Measurements from ENCODE around the gene GTPBP4. TPM values are rescaled to one million over a fixed set of nuclear protein-coding genes. Genes with fewer than 3 reads are reported as not detected.

GTPBP4 gene
- total RNA-seq, 2 donors from 2014 or later, result 31.7 to 105 TPM

DNA sequence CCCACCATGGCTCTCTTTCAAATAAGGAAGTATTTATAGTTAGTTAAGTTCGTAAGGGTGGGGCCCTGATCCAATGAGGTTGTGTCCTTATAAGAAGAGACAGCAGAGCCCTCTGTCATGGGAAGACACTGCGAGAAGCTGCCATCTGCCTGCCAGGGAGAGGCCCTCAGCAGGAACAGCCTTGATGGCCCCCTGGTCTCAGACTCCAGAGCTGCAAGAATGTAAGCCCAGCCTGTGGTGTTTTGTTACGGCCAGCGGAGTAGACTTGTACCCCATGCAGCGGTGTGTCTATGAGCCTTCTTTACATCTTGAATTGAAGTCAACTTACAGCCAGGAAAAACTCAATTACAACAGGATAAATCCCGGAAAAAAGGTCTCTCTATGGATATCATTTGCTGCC lies 42.5 kb upstream of the GTPBP4 start:
- Histone ChIP-seq H3K4me3 (no peak overlapping the region), H3K4me1 (ENCODE audit: control insufficient read depth in 1 of 2, low read depth in 2 of 2) (no peaks in the 10 kb centered on the region), H3K36me3 (no peaks in the 10 kb centered on the region), H3K9me3 (no peaks in the 10 kb centered on the region), H3K27me3 (replicated peaks; ENCODE audit: insufficient read depth) (no peaks in the 10 kb centered on the region), H3K27ac (no peak overlapping the region)
- TF ChIP-seq, protein P1, sequence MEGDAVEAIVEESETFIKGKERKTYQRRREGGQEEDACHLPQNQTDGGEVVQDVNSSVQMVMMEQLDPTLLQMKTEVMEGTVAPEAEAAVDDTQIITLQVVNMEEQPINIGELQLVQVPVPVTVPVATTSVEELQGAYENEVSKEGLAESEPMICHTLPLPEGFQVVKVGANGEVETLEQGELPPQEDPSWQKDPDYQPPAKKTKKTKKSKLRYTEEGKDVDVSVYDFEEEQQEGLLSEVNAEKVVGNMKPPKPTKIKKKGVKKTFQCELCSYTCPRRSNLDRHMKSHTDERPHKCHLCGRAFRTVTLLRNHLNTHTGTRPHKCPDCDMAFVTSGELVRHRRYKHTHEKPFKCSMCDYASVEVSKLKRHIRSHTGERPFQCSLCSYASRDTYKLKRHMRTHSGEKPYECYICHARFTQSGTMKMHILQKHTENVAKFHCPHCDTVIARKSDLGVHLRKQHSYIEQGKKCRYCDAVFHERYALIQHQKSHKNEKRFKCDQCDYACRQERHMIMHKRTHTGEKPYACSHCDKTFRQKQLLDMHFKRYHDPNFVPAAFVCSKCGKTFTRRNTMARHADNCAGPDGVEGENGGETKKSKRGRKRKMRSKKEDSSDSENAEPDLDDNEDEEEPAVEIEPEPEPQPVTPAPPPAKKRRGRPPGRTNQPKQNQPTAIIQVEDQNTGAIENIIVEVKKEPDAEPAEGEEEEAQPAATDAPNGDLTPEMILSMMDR (IDR thresholded peaks at IDR 0.05), result no peak
- DNase-seq (ENCODE audit: low spot score) (no peak), ATAC-seq (ENCODE audit: insufficient number of reproducible peaks, low FRiP score, low read depth) (no peak)

DNA sequence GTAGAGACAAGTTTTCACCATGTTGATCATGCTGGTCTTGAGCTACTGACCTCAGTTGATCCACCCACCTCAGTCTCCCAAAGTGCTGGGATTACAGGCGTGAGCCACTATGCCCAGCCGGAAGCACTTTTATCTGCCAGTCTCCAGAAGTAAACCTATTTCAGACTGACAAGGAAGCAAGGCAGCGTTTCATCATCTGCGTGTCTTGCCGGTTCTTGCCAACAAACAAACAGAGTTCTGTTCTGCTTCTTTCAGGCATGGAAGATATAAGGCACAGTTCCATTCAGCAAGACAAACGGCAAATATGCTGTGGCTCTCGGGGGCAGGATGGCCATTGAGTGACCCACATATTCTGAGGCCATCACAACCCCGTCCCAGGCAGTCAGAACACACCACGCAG lies 41.2 kb upstream of the GTPBP4 start:
- H3K27me3 ChIP-seq (replicated peaks; ENCODE audit: insufficient read depth), result no peaks in the 10 kb centered on the region
- no peak overlapping the region for H3K27ac ChIP-seq

DNA sequence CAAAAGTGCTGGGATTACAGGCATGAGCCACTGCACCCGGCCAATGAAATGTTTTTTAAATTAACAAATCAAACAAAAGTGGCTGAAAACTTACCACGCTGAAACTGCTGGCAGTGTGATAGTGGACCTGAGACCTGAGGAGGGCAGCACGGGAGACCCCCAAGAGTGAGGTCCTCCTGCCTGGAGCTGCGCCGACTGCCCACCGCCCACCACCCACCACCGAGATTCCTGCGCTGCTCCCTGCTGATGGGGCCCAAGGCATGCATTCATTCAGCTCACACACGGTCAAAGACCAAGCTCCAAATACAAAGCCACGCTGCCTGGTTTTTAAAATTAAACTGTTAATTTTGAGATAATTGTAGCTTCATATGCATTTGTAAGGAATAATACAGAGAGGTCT lies 40.4 kb upstream of the GTPBP4 start:
- H3K9me3 ChIP-seq, result no peaks in the 10 kb centered on the region
- H3K27me3 ChIP-seq (replicated peaks; ENCODE audit: insufficient read depth), result no peaks in the 10 kb centered on the region
- H3K4me3 ChIP-seq, result no peak overlapping the region
- ATAC-seq (ENCODE audit: insufficient number of reproducible peaks, low FRiP score, low read depth) (no peak), DNase-seq (ENCODE audit: low spot score) (no peak)
- H3K27ac ChIP-seq, result no peak overlapping the region
- no peaks in the 10 kb centered on the region for H3K4me1 ChIP-seq (ENCODE audit: control insufficient read depth in 1 of 2, low read depth in 2 of 2)
- TF ChIP-seq, protein P1 (IDR thresholded peaks at IDR 0.05), result no peak
- no peaks in the 10 kb centered on the region for H3K36me3 ChIP-seq

More for the DNA sequence above, 41.2 kb upstream of the GTPBP4 start:
- no peak for DNase-seq (ENCODE audit: low spot score)
- H3K9me3 ChIP-seq, result no peaks in the 10 kb centered on the region
- H3K4me3 ChIP-seq, result no peak overlapping the region
- no peaks in the 10 kb centered on the region for H3K36me3 ChIP-seq
- ATAC-seq (ENCODE audit: insufficient number of reproducible peaks, low FRiP score, low read depth), result no peak
- no peaks in the 10 kb centered on the region for H3K4me1 ChIP-seq (ENCODE audit: control insufficient read depth in 1 of 2, low read depth in 2 of 2)
- TF ChIP-seq, protein P1 (IDR thresholded peaks at IDR 0.05), result no peak

DNA sequence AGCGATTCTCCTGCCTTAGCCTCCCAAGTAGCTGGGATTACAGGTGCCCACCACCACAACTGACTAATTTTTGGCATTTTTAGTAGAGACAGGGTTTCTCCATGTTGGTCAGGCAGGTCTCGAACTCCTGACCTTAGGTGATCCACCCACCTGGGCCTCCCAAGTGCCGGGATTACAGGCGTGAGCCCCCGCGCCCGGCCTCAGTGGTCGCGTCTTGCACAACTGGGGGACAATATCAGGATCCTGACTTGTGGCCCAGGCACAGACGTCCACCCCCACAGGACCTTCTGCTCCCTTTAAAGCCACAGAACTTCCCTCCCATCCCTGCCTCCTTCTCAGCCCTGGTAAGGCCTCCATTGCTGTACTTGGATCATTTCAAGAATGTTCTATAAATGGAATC lies 39.9 kb upstream of the GTPBP4 start:
- Histone ChIP-seq H3K36me3 (no peaks in the 10 kb centered on the region), H3K9me3 (no peaks in the 10 kb centered on the region), H3K4me3 (no peak overlapping the region), H3K27ac (no peak overlapping the region), H3K4me1 (ENCODE audit: control insufficient read depth in 1 of 2, low read depth in 2 of 2) (no peaks in the 10 kb centered on the region), H3K27me3 (replicated peaks; ENCODE audit: insufficient read depth) (no peaks in the 10 kb centered on the region)
- ATAC-seq (ENCODE audit: insufficient number of reproducible peaks, low FRiP score, low read depth) (no peak), DNase-seq (ENCODE audit: low spot score) (no peak)
- TF ChIP-seq, protein P1 (IDR thresholded peaks at IDR 0.05), result no peak

DNA sequence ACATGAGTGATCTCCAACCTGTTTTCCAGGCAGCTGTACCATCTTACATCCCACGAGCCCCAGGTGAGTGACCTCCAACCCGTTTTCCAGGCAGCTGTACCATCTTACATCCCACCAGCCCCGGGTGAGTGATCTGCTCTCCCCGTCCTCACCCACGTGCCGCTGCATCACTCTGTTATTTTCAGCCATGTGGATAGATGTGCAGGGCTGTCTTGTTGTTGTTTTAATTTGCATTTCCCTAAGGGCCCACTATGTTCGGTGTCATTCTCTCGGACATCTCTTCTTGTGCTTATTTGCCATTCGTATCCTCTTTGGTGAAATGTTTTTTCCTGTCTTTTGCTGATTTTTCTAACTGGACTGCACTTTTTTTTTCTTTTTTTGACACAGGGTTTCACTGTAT lies 38.8 kb upstream of the GTPBP4 start:
- no peaks in the 10 kb centered on the region for H3K36me3 ChIP-seq
- TF ChIP-seq, protein P1 (IDR thresholded peaks at IDR 0.05), result no peak
- H3K4me3 ChIP-seq, result no peak overlapping the region
- no peak for ATAC-seq (ENCODE audit: insufficient number of reproducible peaks, low FRiP score, low read depth)
- DNase-seq (ENCODE audit: low spot score), result no peak
- H3K4me1 ChIP-seq (ENCODE audit: control insufficient read depth in 1 of 2, low read depth in 2 of 2), result no peaks in the 10 kb centered on the region
- H3K9me3 ChIP-seq, result no peaks in the 10 kb centered on the region
- no peak overlapping the region for H3K27ac ChIP-seq
- no peaks in the 10 kb centered on the region for H3K27me3 ChIP-seq (replicated peaks; ENCODE audit: insufficient read depth)

Data from thoracic aorta (tissue), 2 donors.